Bronchial epithelial cell (primary cell): ENCODE measurements around the gene NFS1. TPM values are rescaled to one million over a fixed set of nuclear protein-coding genes. Genes with fewer than 3 reads are reported as not detected.

Experiments
- DNase-seq: peaks from one replicate; pipeline ENCODE4 v3.0.0-alpha.2; 2010; ENCODE audit warnings: low read depth
- FAIRE-seq: peaks from 2 replicates; lab custom pipeline; 2011; peaks lifted over from hg19 to GRCh38; lab: Jason Lieb, UNC
- H3K27me3 ChIP-seq: 2 replicates; pipeline ENCODE4 v1.5.1; 2011; ENCODE audit warnings: low read length; ENCODE audit not compliant: control insufficient read depth, insufficient read depth
- H3K36me3 ChIP-seq: 2 replicates; pipeline ENCODE4 v1.5.1; 2011; ENCODE audit warnings: low read length; ENCODE audit not compliant: control insufficient read depth, insufficient read depth
- H3K4me3 ChIP-seq: 2 replicates; pipeline ENCODE4 v1.5.1; 2011; ENCODE audit warnings: mild to moderate bottlenecking, low read depth, low read length, control low read depth
- CTCF ChIP-seq: IDR thresholded peaks from 2 replicates; pipeline ENCODE4 v1.5.1; 2011; ENCODE audit warnings: mild to moderate bottlenecking, moderate library complexity, low read length, control low read depth, inconsistent platforms; ENCODE audit not compliant: insufficient read depth, severe bottlenecking
- total RNA-seq: library from RNA; depleted of rRNA; stranded (reverse); fragments of >200 nt; gene quantifications from 2 replicates; pipeline ENCODE4 v1.2.1, GENCODE V29; 2014

NFS1 gene
- total RNA-seq, 1 donor from 2014 or later = 15.5 TPM

DNA sequence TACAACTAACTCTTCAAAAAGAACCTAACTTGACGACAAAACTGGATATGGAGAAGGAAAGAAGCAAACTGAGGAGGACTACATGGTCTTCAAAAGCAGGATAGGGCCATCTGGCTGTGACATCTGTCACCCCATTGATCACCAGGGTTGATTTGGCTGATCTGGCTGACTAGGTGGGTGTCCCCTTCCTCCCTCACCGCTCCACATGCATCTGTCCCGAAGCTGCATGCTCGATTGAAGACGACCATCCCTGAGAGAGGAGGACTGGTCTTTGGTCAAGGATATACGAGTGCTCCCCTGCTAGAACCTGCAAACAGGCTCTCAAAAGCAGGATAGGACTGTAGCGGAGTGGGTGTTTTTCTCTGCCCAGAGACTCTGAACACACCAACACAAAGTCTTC lies 56.1 kb downstream of the NFS1 start:
- Histone ChIP-seq H3K27me3 (no peaks in the 10 kb centered on the region), H3K4me3 (no peak overlapping the region), H3K36me3 (no peaks in the 10 kb centered on the region)
- DNase-seq (no peak), FAIRE-seq (no peak)
- TF ChIP-seq CTCF = no peak

- no peak for TF ChIP-seq CTCF
- no peak for DNase-seq
- FAIRE-seq = no peak
- Histone ChIP-seq H3K36me3 (no peaks in the 10 kb centered on the region), H3K4me3 (no peak overlapping the region), H3K27me3 (no peaks in the 10 kb centered on the region)
These were observed 57.4 kb downstream of the NFS1 start for GRCh38 chr20:35641743-35642142.

GRCh38 chr20:35640724-35641123 lies 58.4 kb downstream of the NFS1 start:
- H3K27me3 ChIP-seq = no peaks in the 10 kb centered on the region
- no peak for FAIRE-seq
- no peaks in the 10 kb centered on the region for H3K36me3 ChIP-seq
- H3K4me3 ChIP-seq = no peak overlapping the region
- no peak for DNase-seq
- TF ChIP-seq CTCF = no peak

DNA sequence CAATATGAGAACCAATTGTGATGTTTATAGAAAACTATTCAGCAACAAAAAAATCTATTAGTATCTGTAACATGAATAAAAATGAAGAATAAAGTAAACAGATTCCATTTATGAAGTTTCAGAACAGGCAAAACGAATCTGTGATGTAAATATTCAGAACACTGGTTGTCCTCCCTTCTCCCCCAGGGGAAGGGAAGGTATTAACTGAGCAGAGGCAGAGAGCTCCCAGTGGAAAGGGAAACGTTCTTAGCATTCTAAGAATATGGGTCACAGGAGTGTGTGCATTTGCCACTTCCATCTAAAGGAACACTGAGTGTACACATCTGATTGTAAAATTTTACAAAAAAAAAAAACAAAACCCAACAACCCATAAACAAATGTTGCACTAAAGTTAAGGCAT lies 60.4 kb downstream of the NFS1 start:
- FAIRE-seq = no peak
- H3K27me3 ChIP-seq = no peaks in the 10 kb centered on the region
- no peak overlapping the region for H3K4me3 ChIP-seq
- DNase-seq = no peak
- no peaks in the 10 kb centered on the region for H3K36me3 ChIP-seq
- no peak for TF ChIP-seq CTCF

- Histone ChIP-seq H3K4me3 (no peak overlapping the region), H3K27me3 (no peaks in the 10 kb centered on the region), H3K36me3 (peaks cover 2% of the 10 kb centered on the region)
- FAIRE-seq (no peak), DNase-seq (no peak)
- no peak for TF ChIP-seq CTCF
These were observed 61.9 kb downstream of the NFS1 start for GRCh38 chr20:35637276-35637675.

DNA sequence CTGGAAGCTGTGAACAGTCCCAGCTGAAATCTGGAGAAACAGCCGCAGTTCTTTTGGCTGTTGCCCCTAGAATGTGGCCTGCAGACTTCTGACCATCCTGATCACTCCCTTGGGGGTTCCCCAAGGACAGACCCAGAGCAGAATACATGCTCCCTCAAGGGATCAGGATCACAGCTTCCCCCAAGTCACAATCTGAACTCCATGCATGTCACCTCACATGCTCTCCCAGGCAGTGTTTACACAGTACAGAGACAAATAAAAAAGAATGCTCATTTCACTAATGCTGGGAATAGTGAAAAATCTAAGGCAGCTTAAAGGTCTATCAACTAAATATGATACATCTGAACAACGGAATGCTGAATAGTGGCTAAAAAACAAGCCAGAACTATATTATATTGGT lies 63.1 kb downstream of the NFS1 start:
- TF ChIP-seq CTCF = no peak
- Histone ChIP-seq H3K27me3 (no peaks in the 10 kb centered on the region), H3K4me3 (no peak overlapping the region), H3K36me3 (peaks cover 9% of the 10 kb centered on the region)
- DNase-seq = no peak
- FAIRE-seq = no peak
